GM21423 (cell line): ENCODE measurements around the gene DESI2.
"Not testable (repeated sequence)": the region's sequence is repeated elsewhere in the genome, so short reads cannot be mapped to it uniquely, and the experiment has no call there.

Experiments used
- ATAC-seq: cut with Tn5 transposase; IDR thresholded peaks from one replicate; pipeline ENCODE4 v1.9.1; 2021; ENCODE audit warnings: mild to moderate bottlenecking, moderate library complexity; ENCODE audit not compliant: unreplicated experiment

The DESI2 gene

DNA sequence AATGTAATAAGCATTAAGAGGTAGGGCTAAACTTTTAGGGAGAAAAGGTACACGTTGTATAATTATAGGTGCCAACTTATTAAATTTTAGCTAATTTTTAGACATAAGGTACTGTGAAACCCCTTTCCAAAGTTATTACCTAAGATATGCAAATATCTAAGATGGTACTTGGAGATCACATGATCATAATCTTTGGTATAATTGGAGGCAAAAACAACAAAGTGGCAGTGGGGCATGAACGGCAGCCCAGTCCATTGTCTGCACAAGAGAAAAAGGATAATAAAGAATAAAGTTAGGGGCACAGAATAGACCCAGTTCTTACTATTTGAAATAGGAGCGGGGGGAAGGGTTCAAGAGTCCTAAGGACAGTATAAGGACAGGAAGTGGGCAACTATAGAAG, 51.2 kb downstream of the DESI2 start:
- no peak for ATAC-seq

DNA sequence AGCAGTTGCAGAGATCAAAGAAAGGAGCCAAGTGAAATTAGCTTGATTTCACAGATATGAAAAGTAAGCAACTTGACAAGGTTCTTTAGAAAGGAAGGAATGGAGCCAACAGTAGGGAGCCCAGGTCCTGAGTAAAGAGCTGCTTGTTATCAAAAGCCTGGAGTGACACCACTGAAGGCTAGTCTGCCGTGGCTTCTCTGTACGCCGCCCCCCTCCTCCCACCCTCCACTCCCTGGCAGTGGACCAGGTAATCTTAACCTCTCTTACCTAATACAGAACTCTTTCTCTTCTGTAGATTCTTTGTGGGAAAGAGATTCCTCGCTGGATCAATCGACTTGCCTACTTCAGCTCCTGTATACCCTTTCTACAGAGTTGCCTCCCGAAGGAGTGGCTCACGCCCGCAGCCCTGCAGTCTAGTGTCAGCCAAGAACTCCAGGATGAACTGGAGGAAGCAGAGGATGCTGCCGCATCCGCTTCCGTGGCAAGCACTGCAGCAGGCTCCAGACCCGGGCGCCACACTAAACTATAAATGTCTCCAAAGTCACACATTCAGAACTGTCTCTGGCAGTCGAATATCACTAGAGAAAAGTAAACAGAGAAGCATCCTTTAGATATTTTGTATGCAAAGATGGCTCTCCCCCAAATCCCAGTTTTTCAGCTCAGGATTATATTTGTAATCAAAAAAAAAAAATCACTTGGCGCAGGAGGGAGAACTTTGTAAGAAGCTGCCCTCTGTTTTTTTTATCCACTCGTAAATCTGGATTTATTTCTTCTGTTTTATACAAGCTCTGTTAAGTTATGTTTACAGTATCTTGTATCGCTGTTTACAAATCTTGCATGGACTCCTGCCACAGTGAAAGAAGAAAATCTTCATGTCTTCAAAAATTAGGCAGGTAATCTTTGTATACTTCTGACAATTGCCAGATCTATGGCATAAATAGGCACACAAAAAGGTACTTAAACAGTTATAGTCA, 52.6 kb downstream of the DESI2 start:
- no peak for ATAC-seq

DNA sequence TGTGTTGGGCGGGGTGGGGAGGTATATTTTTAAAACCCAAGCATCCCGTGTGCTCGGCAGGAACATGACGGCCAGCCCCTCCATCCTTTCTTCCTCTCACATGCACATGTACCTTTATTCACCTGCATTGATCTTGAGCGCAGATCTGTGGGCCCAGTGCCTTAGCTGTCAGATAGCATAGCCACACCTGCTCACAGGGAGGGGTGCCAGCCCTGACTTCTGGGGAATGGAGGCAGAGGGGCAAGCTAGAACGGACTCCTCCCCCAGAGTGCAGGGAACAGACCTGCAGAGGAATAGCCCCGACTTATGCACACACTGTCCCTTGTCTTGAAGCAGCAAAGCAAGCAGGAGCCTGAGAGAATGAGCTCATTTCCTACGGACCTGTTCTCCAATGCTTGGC, 56.1 kb downstream of the DESI2 start:
- ATAC-seq: no peak

DNA sequence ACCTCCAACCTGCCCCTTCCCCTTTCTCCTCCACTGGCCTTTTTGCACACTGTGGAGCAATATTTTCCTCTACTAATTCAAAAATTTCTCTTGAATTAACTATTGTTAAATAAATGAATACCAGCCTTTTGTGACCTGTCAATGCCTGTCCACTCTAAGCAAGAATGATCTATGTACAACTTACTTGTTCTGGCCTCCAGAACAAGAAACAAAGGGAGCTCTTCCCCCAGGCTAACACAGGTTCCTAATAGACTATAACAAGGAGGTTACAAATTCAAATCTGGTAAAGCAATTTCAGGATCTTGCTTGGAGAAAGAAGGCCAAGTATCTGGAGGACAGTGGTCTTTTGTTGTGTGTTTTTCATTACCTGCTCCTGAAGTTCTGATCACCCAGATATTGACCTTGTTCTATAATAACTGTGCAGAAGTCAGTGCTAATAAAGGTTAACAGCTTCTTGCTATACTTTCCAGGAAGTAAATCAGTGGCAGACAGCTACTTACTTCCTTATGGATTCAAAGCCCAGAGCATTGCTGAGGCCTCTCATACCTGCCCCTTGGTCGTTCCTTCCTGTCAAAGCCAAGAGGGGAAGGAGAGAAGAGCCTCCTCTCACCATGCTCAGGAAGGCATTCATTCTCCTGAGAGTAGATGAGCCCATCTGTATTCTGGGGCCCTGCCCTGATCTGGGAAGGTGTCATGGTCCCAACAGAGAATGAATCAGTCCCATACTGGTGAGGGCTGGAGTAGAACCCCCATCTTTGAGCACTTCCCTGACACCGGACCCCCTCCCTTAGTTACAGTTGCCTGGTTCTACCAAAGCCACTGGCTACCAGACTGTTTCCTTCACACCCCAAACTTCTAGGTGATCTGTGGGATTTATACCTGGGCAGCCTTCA, 56.8 kb downstream of the DESI2 start:
- no peak for ATAC-seq

DNA sequence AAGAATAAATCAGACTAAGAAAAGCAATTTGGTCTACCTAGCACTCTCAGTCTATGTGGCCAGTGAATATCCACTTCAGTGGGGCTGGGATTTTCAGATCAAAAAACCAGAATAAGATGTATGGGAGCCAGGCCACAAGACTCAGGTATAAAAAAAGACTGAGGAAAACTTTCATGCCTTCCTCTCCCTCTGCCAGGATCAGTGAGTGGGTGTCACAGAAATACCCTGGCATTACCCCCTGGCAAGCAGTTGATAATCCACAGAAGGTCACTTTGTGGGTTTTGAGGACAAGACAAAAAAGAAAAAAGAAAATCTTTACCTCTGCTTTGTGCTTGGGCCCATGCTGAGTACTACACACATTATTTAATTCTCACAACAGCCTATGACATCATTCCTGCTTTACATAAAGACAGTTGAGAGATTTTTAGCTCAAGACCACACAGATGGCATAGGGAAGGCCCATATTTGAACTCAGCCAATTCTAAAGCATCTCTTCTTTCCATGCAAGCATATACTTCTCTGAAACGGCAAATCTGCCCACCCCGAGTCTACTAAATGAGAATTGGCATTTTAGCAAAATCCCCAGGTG, 57.6 kb downstream of the DESI2 start:
- no peak for ATAC-seq

DNA sequence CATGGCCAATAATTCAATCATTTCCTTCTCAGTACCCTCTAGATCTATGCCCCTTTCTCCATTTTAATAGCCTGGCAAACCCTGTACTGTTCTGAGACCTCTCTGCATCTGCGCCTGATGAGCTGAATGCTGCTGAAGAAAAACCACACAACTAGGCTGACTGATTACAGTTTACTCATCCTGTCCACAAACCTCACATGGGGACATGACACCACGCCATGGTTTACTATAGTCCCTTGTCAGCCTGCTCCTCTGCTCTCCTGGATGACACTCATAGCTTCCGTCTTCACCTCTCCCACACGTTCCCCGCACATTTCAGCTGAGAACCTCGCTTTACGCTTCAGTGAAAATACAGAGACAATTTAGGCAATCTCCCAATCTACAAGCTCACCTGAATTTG, 59.7 kb downstream of the DESI2 start:
- ATAC-seq: no peak

DNA sequence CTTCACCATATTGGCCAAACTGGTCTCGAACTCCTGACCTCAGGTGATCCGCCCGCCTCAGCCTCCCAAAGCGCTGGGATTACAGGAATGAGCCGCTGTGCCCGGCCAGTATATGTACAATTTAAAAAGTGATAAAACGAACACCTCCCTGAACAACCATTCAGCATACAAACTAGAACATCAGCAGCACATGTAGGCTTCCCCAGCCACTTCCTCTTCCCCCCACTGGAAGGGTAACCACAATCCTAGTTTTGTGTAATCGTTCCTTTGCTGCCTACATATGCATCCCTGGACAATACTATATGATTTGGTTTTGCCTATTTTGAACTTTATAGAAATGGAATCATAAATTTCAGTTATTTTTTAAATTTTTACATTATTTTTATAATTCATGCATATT, 60.4 kb downstream of the DESI2 start:
- no peak for ATAC-seq

DNA sequence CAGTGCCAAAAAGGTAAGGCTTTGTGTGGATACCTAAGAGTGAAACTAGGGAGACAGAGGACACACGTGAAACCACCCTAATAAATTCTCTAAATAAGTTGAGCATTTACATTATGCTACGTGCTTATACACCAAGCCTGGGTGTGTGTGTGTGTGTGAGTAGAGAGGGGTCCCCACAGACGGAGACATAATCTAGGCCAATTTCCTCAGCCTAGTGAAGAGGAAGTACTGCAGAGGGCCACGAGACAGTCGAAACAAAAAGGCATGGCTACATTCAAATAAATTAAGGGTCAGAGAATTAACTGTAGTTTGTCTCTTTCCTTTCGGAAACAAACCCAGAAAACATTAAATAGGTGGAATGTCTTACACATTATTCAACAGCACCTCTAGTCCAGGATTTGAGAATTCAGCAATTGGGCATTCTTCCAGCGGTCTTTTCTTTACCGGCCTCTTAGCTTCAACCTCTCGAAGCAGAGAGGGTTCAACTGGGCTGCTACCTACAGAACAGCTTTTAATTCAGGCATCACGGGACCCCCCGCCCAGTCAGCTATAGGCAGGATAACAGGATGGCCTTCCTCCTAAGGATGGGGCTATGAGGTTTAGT, 75.0 kb downstream of the DESI2 start:
- no peak for ATAC-seq

DNA sequence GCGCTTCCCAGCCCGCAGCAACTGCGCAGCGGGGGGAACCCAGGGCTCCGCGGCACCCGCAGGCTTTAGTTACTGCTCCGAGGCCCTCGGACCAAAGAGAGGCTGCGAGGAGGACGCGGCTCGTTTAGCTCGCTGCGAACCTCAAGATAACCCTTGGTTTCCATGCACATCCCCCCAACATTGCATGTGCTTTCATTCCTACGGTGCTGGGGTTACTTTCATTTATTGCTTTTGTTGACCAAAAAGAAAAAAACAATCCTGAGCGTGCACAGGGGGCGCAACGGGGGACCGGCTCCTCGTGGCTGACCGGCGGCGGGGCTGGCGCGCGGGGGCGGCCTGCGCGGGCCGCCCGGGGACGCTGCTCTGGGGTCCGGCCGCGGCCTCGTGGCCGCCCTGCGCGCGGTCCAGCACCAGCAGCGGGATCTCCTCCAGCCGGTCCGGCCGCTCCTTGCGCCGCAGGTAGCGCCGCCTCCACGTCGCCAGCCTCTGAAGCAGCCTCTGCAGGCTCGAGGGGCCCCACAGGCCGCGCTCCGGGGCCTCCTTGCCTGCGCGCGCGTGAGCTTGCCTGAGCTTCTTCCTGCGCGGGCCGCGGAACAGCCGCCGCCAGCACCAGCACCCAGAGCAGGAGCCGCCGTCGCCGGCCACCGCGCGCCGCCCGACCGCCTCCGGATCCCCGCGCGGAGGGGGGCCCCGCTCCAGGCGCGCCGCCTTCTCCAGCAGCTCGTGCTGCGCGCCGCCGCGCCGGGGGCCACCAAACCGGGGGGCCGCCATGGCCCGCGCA, 77.4 kb downstream of the DESI2 start:
- no peak for ATAC-seq

DNA sequence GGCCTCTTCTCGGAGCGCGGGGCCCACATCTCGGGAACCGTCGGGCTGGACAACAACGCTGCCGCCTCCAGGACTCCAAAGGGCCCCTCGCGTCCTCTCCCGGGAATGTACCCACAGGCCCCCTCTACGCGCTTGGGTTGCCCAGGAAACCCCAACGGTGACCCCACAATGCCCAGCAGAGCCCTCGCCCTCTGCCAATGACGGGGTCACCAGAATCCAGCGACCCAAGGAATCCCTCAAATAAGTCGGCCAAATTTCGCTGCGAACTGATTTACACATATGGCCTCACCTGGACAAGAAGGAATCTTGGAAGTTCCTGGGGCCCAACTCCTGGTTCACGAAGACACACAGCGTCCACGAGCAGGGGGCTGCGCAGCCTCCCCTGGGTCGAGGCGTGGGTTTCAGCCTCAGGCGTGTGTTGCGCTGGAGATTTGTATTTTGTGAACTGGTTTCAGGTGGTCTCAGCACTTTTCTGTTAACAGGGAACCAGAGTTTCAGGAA, 78.1 kb downstream of the DESI2 start:
- no peak for ATAC-seq

DNA sequence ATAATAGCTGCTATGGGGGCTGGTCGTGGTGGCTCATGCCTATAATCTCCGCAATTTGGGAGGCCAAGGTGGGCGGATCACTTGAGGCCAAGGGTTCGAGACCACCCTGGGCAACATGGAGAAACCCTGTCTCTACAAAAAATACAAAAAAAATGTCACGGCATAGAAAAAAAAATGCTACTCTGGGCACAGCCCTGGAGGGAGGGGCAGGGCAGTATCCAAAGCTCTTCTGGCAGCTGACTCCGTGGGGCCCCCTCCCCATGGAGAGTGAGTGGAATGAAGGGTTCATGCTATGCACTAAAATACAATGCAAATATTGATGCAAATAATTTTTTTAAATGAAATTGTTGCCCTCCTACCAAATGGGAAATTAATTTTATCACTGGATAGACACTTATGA, 78.7 kb downstream of the DESI2 start:
- ATAC-seq: no peak

DNA sequence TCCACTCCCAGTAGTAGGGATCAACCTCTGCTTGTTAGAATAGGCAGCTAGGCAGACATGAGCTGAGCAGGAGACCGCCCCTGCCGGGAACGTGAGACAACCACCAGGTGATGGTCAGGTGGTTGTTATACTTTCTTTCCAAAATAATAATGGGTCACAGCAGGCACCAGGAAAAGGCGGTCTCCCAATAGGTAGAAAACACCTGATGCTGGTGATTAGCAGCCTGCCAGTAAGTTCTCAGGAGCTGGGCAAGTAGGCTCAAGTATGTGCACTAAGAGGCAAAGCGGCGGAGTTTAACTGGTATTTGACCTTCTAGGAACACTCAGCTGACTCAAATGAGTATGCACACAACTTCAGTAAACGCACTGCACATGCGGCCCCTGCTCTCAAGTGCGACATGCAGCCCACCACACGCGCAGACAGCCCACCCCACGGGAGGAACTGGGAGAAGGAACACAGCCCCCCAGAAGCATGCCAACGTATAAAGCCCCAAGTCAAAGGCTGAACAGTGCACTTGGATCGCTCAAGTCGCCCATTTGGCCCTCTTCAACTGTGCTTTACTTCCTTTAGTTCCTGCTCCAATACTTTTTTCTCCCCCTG, 80.0 kb downstream of the DESI2 start:
- no peak for ATAC-seq

DNA sequence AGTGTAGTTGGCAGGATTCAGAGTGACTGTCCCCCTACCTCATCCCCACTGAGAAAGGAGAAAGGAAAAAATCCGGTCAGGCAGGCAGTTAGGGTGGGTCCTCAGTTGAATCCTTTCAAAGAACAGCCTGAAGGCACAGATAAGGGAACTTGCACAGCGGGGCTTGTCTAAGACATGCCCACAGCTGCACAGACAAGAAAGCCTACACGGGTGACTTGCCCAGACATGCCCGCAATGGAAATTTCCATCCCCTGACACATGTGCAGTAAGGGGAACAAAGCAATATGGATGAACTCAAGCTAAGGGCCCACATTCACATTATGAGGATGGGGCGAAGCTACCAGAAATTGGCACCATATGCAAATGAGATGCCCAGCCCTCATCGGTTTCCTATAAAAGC, 82.5 kb downstream of the DESI2 start:
- no peak for ATAC-seq

DNA sequence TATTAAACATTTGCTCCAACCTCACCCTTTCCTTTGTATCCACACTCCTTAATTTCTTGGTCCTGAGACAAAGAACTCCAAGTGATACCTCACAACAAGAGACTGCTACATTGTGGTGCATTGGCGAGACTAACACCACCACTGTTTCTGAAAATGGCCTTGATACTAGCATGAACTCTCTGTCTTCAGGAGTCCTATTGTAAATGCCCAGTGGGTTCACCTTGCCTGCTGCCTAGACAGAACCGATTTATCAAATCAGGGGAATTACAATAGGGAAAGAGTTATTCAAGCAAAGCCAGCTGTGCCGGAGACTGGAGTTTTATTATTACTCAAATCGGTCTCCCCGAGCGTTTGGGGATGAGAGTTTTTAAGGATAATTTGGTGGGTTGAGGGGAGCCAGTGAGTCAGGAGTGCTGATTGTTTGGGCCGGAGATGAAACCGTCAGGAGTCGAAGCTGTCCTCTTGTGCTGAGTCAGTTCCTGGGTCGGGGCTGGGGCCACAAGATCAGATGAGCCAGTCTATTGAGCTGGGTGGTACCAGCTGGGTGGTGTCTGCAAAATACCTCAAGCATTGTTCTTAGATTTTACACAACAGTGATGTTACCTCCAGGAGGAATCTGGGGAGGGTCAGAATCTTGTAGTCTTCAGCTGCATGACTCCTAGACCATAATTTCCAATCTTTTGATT, 83.1 kb downstream of the DESI2 start:
- no peak for ATAC-seq

DNA sequence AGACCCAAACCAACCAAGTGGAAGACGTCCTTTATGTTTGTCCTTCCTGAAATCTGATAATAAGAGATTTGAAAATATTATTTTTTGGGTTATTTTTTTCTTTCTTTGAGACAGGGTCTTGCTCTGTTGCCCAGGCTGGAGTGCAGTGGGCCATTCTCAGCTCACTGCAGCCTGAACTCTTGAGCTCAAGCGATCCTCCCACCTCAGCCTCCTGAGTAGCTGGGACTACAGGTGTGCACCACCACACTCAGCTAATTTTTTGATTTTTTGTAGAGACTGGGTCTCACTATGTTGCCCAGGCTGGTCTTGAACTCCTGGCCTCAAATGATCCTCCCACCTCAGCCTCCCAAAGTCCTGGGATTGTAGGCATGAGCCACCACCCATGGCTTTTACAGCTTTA, 86.2 kb downstream of the DESI2 start:
- ATAC-seq: not testable (repeated sequence)

DNA sequence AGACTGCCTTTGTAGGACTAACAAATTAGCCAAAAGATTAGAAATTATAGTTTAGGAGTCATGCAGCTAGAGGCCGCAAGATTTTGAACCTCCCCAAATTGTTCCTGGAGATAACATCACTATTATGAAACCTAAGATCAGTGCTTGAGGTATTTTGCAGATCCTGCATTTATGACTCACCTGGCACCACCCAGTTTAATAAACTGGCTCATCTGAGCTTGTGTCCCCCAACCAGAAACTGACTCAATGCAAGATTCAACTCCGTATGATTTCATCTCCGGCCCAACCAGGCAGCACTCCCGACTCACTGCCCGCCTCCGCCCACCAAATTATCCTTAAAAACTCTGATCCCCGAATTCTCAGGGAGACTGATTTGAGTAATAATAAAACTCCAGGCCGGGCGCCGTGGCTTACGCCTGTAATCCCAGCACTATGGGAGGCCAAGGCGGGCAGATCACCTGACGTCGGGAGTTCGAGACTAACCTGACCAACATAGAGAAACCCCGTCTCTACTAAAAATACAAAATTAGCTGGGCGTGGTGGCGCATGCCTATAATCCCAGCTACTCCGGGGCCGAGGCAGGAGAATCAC, 87.2 kb downstream of the DESI2 start:
- ATAC-seq: not testable (repeated sequence)

DNA sequence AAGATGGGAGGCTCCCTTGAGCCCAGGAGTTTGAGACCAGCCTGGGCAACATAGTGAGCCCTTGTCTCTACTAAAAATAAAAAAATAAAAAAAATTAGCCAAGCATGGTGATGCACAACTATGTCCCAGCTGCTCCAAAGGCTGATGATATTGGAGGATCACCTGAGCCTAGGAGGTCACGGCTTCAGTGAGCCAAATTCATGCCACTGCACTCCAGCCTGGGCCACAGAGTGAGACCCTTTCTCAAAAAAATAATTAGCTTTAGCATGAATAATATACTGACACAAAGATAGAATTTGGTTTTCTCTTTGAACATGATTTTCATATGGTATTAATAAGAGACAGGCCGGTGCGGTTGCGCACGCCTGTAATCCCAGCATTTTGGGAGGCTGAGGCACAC, 88.8 kb downstream of the DESI2 start:
- no peak for ATAC-seq

DNA sequence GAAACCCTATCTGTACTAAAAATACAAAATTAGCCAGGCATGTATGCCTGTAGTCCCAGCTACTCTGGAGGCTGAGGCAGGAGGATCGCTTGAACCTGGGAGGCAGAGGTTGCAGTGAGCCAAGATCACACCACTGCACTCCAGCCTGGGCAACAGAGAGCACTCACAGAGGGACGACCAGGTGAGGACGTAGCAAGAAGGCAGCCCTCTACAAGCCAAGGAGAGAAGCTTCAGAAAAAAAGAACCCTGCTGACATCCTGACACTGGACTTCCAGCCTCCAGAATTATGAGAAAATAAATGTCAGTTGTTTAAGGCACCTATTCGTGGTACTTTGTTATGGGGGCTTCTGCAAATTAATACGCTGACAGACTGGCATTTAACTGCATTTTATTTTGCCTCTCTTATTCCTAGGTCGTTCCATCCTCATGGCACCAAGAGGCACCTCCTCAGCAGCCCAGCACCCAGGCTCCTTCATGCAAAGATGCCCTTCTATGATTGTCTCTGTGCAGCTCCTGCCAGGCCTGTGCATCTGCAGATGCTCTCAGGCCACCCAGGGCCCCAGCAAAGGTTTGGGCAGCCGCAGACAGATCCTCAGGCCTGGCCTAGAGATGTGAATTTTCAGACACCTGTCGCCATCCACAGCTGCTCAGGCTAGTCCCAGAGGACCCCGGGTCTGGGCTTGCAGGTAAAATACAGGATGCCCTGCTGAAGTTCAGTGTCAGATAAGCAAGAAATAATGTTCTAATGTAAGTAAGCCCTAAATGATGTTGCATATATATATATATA, 96.5 kb downstream of the DESI2 start:
- no peak for ATAC-seq
